Measurements from ENCODE around the gene MMGT1. TPM values are rescaled to one million over a fixed set of nuclear protein-coding genes. Genes with fewer than 3 reads are reported as not detected.

The MMGT1 gene
- total and polyA plus RNA-seq, 7 donors, result 8.9 to 21.1 (median 18.5) TPM

- H3K4me3 ChIP-seq, result peak overlapping the region; percentile 82
- no peak for DNase-seq
- ATAC-seq, result peak; percentile 29 to 59 (median 48)
- no peaks in the 10 kb centered on the region for H3K27me3 ChIP-seq (ENCODE audit: insufficient read depth in 3 of 3, low read length in 2 of 3)
- H3K36me3 ChIP-seq (ENCODE audit: insufficient read depth in 1 of 2, low read depth in 1 of 2), result no peaks in the 10 kb centered on the region
- intact Hi-C loops (cut with DNase I), result no loop called here
- no peak for TF ChIP-seq CTCF (IDR thresholded peaks at IDR 0.05)
- 2 to 28% (median 3%) methylated on average over 10 of the region's 10 CpGs for WGBS, 3 donors
- H3K27ac ChIP-seq, result peak overlapping the region; percentile 89
- peaks cover 5% of the 10 kb centered on the region for H3K4me1 ChIP-seq
- H3K9me3 ChIP-seq, result no peaks in the 10 kb centered on the region
Observed at GRCh38 chrX:135973025-135973547, 702 bp downstream of the MMGT1 start.

GRCh38 chrX:135951291-135951690 lies 22.5 kb downstream of the MMGT1 start:
- no peaks in the 10 kb centered on the region for H3K27me3 ChIP-seq (ENCODE audit: insufficient read depth in 3 of 3, low read length in 2 of 3)
- ATAC-seq (no peak), DNase-seq (no peak)
- TF ChIP-seq CTCF (IDR thresholded peaks at IDR 0.05), result no peak
- WGBS, 3 donors, result 78 to 96% (median 91%) methylated on average over 4 of the region's 4 CpGs
- intact Hi-C loops (cut with DNase I), result no loop called here
- H3K9me3 ChIP-seq, result no peaks in the 10 kb centered on the region
- no peak overlapping the region for H3K4me3 ChIP-seq
- H3K27ac ChIP-seq, result no peak overlapping the region
- H3K4me1 ChIP-seq, result no peaks in the 10 kb centered on the region
- no peaks in the 10 kb centered on the region for H3K36me3 ChIP-seq (ENCODE audit: insufficient read depth in 1 of 2, low read depth in 1 of 2)

GRCh38 chrX:135944486-135944885 lies 29.3 kb downstream of the MMGT1 start:
- 69 to 100% (median 92%) methylated on average over 2 of the region's 2 CpGs for WGBS, 3 donors

GRCh38 chrX:135931644-135932487 lies 41.9 kb downstream of the MMGT1 start:
- Histone ChIP-seq H3K27me3 (ENCODE audit: insufficient read depth in 3 of 3, low read length in 2 of 3) (no peaks in the 10 kb centered on the region), H3K9me3 (no peaks in the 10 kb centered on the region), H3K4me1 (no peaks in the 10 kb centered on the region), H3K4me3 (no peak overlapping the region), H3K27ac (no peak overlapping the region), H3K36me3 (ENCODE audit: insufficient read depth in 1 of 2, low read depth in 1 of 2) (no peaks in the 10 kb centered on the region)
- 40 to 48% (median 48%) methylated on average over 19 of the region's 19 CpGs for WGBS, 3 donors
- intact Hi-C loops (cut with DNase I), result loop anchor here in 1 of 2 donors (5.0 kb wide), 1 partner anchor 300 kb away; no protein-coding TSS in a partner anchor
- DNase-seq (peak; percentile 25 to 56), ATAC-seq (peak in 2 of 4 donors; percentile 56 to 65)
- TF ChIP-seq CTCF (IDR thresholded peaks at IDR 0.05), result peak; percentile 63

More at GRCh38 chrX:135944486-135944885, 29.3 kb downstream of the MMGT1 start:
- no peaks in the 10 kb centered on the region for H3K4me1 ChIP-seq
- no peaks in the 10 kb centered on the region for H3K36me3 ChIP-seq (ENCODE audit: insufficient read depth in 1 of 2, low read depth in 1 of 2)
- ATAC-seq (no peak), DNase-seq (no peak)
- intact Hi-C loops (cut with DNase I), result no loop called here
- no peaks in the 10 kb centered on the region for H3K27me3 ChIP-seq (ENCODE audit: insufficient read depth in 3 of 3, low read length in 2 of 3)
- H3K9me3 ChIP-seq, result no peaks in the 10 kb centered on the region
- H3K27ac ChIP-seq, result no peak overlapping the region
- no peak for TF ChIP-seq CTCF (IDR thresholded peaks at IDR 0.05)
- H3K4me3 ChIP-seq, result no peak overlapping the region
